IPS-NIHi7 (cell line): Measurements from ENCODE around the gene APOBEC3B.
"Not testable (repeated sequence)": the region's sequence is repeated elsewhere in the genome, so short reads cannot be mapped to it uniquely, and the experiment has no call there.

Source experiments
- DNase-seq: peaks from one replicate; pipeline ENCODE4 v3.0.0; 2012; ENCODE audit warnings: mixed read lengths; ENCODE audit errors: extremely low spot score

Gene APOBEC3B

DNA sequence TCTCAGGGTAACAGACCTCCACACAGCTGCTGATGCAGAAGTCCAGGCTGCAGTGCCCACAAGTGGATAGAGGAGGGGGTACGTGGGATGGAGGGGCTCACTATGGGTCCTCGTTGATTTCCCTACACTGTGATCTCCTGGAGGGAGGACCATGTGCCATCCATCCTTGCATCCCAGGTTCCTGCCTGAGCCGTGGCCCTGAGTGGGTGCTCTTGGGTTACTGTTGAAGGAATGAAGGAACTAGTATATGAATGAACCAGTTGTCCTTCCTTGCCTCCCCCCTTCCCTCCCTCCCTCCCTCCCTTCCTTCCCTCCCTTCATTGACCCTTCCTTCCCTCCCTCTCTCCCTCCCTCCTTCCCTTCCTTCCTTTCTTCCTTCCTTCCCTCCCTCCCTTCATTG lies 15.4 kb downstream of the APOBEC3B start:
- no peak for DNase-seq

DNA sequence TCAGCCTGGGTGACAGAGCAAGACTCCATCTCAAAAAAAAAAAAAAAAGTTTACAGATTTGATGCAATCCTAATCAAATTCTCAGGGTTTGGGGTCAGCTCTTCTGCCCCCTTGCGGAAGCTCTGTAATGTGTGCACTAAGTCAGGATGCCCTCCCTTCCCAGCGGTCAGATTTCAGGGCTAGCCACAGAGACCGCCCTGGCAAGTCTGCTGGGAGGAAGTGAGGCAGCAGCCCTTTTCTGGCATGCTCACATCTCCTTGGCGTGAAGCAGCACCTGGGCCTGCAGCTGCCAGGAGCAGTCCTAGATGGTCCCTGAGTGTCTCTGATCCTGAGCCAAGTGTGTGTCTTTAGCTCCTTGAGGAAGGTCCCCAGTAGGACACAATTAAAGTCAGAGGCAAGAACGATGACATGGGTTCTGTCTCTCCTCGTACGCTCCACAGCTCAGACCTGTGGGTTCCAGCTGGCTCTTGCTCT lies 21.1 kb downstream of the APOBEC3B start:
- DNase-seq = peak; percentile 90

DNA sequence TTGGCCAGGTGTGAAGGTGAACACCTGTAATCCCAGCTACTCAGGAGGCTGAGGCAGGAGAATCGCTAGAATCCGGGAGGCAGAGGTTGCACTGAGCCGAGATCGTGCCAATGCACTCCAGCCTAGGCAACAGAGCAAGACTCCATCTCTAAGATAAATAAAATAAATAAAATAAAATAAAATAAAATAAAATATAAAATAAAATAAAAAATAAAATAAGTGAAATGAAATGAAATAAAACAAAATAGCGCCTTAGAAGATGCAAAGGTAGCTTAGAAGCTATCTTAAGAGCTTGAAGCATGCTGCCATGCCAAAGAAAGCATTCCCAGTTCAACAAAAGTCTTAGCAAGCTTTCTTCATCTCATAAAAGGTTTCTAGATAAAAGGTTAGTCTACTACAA lies 25.0 kb downstream of the APOBEC3B start:
- no peak for DNase-seq

DNA sequence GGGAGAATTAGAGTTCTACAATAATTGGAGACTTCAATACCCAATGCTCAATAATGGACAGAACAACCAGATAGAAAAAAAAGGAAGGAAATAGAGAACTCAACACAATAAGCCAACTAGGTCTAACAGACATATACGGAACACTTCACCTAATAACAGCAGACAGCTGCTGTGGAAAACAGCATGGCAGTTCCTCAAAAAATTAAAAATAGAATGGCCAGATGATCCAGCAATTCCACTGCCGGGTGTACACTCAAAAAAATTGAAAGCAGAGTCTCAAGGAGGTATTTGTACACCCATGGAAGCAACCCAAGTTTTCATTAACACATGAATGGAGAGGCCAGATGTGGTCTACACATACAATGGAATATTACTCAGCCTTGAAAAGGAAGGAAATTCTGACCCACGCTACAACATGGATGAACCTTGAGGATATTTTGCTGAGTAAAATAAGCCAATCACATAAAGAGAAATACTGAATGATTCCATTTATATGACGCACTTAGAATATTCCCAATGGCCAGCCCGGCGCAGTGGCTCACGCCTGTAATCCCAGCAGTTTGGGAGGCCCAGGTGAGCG lies 26.2 kb downstream of the APOBEC3B start:
- DNase-seq = not testable (repeated sequence)

DNA sequence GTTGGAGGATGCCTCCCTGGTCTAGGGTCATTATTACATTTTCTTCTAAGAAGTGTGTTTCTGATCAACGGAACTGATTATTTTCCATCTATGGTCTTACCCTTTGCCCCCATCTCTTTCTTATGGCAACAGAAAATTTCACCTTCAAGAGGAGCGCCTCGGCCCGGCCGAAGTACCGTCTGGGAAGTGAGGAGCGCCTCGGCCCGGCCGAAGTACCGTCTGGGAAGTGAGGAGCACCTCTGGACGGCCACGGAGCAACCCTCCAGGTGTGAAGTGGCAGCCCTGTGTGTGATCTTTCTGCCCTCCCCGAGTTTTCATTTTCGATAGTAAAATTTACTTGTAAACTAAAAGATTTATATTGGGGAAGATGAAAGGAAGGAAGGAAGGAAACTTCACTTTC lies 28.8 kb downstream of the APOBEC3B start:
- DNase-seq = no peak

DNA sequence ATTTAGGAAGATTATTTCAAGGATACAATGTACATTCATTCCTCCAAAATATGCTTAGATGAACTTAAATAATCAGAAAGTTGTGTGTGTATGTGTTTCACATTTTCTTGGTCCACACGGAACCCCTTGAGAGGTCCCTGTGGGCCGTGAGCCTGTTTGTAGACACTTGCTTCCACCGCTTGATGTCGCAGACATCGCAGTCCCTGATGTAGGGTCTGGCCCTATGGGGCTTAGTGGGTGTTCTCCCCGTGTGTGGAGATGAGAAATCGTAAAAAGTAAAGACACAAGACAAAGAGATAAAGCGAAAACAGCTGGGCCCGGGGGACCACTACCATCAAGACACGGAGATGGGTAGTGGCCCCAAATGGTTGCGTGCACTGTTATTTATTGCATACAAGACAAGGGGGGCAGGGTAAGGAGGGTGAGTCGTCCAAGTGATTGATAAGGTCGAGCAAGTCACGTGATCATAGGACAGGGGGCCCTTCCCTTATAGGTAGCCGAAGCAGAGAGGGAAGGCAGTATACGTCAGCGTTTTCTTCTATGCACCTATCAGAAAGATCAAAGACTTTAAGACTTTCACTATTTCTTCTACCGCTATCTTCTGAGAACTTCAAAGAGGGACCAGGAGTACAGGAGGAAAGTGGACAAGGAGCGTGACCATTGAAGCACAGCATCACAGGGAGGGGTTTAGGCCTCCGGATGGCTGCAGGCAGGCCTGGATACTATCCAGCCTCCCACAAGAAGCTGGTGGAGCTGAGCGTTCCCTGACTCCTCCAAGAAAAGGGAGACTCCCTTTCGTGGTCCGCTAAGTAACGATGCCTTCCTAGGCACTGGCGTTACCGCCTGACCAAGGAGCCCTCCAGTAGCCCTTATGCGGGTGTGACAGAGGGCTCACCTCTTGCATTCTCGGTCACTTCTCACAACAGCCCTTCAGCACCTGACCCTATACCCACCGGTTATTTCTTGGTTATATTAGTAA lies 30.7 kb downstream of the APOBEC3B start:
- DNase-seq = no peak

DNA sequence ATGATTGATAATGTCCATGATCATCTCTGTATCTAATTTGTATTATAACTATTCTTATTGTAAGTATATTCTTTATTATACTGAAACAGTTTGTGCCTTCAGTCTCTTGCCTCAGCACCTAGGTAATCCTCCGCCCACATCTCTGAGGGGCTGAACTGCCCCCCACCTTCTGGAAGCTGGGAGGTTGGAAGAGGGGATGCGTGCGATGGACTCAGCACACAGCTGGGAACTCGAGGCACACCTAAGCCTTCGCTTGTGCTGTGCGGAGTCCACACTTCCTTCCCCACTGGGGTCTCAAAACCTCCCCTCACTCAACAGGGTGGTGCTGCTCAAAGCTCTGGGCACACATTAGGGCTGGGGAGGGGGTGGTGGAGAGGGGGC lies 31.4 kb downstream of the APOBEC3B start:
- not testable (repeated sequence) for DNase-seq

DNA sequence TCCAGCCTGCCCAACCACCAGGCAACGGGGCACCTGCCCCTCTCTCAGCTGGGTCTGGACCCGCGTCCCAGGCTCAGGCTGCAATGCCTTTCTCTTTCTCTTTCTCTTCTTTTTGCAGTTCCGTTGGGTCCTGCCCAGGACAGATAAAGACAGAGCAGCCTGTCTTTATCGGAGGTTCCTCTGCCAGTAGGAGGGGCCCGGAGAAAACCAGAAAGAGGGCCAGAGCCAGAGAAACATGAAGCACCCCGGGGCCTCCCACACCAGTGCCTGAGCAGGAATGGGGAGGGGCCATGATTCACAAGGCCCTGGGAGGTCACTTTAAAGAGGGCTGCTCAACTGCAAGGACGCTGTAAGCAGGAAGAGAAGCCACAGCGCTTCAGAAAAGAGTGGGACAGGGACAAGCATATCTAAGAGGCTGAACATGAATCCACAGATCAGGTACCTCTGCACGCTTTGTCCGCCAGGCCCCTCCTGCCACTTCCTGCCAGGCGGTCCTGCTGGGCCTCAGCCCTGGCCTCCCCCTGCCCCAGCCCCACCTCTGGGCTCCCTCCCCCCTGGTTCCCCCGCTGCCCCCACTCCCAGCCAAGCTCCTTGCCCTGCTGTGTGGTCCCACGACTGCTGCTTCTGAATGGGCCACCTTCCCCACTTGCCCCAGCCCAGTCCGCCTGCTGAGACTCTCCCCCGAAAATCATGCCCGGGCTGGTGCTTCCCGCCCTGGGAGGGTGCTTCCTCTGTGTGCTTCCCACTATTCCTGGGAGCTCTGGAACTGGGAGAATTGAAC lies 32.0 kb downstream of the APOBEC3B start, which contains the start of gene APOBEC3C:
Gene APOBEC3C (plus strand): TSS at position 316 of the 781 bp plus-strand sequence. CDS start 106 bp downstream, at position 422.
- peak; percentile 54 for DNase-seq

DNA sequence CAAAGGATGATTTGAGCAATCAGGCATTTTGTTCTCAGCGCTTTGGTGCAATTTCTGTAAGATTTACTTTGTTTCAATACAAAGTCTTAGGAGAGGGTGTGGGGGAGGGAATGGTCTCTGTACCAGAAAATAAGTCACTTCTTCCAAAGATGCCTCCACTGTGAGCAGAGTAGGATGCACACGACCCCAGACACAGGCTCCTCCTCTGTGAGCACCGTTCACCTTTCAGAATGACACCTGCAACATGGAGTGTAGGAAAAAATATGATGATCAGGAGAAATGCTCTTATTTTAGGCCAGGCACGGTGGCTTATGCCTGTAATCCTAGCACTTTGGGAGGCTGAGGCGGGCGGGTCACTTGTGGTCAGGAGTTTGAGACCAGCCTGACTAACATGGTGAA lies 32.6 kb downstream of the APOBEC3B start:
- DNase-seq = not testable (repeated sequence)

DNA sequence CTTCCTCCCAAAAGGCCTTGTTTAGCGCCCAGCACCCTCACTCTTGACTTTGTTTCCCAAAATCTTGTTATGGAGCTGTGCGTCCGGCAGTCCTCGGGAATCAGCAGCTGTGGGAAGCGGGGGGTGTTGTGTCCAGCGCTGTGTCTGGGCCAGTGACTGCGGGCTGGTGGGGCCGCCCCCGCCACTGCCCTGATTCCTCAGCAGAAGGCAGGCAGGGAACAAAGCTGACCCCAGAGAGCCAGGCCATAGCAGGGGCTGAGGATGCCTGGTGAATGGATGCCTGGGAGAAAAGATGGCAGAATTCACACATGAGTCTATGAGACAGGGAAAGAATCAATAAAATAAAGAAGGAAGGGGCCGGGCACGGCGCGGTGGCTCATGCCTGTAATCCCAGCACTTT lies 34.4 kb downstream of the APOBEC3B start:
- DNase-seq = no peak

DNA sequence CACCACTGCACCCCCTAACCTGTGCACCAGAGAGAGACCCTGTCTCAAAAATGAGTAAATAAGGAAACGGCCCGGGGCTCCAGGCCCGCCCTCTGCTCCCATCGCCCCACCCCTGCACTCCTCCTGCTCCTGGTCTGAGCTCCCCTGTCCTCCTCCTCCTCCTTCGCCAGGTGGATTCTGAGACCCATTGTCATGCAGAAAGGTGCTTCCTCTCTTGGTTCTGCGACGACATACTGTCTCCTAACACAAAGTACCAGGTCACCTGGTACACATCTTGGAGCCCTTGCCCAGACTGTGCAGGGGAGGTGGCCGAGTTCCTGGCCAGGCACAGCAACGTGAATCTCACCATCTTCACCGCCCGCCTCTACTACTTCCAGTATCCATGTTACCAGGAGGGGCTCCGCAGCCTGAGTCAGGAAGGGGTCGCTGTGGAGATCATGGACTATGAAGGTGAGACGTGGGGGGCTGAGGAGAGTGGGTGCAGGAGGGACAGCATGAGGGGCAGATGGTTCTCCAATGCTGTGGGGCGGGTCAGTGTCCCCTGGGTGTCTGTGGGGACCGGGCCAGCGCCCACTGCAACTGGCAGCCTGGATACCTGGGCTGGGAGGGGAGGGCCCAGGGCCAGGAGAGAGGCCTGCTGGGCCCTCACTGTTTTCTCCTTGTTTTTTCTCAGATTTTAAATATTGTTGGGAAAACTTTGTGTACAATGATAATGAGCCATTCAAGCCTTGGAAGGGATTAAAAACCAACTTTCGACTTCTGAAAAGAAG lies 35.6 kb downstream of the APOBEC3B start:
- no peak for DNase-seq

DNA sequence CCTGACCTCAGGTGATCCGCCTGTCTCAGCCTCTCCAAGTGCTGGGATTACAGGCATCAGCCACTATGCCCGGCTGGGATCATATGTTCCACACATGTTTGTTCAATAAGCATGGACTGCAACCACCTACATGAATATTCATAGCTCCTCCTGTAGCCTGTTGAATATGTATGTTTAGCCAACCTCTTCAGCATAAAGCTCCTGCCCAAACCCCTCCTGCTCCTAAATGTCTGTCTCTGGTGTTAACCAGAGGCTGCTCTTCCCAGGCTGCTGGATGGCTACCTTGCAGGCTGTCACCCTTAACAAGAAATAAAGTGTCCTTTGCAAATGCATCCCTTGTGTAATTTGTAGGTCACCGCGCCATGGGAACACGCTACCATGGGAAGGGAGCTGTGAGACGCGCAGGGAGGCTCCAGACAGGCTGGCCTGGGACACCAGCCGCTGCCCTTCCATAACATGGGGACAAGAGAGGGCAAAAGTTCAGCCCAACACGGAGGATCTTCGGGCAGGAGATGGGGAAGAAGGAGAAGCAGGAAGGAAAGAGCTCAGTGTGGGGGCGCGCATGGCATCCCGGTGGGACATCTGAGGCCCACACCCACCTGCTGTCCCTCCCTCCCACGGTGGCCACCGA lies 38.0 kb downstream of the APOBEC3B start:
- not testable (repeated sequence) for DNase-seq

DNA sequence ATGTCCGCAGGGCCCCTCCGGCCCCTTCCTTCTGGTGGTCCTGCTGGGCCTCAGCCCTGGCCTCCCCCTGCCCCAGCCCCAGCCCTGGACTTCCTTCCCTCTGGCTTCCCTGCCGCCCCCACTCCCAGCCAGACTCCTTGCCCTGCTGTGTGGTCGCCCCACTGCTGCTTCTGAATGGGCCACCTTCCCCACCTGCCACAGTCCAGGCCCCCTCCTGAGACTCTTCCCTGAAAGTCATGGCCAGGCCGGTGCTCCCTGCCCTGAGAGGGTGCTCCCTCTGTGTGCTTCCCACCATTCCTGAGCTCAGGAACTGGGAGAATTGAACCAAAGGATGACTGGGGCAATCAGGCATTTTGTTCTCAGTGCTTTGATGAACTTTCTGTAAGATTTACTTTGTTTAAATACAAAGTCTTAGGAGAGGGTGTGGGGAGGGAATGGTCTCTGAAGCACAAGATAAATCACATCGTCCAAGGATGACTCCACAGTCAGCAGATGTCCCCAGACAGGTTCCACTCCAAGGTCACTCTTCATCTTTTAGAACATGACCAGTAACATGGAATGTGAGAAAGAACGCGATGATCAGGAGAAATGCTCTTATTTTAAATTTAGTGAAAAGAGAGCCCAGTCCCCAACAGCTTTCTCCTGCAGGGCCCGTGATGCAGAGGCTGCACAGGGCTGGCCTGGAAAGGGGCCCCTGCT lies 39.6 kb downstream of the APOBEC3B start:
- DNase-seq = no peak

DNA sequence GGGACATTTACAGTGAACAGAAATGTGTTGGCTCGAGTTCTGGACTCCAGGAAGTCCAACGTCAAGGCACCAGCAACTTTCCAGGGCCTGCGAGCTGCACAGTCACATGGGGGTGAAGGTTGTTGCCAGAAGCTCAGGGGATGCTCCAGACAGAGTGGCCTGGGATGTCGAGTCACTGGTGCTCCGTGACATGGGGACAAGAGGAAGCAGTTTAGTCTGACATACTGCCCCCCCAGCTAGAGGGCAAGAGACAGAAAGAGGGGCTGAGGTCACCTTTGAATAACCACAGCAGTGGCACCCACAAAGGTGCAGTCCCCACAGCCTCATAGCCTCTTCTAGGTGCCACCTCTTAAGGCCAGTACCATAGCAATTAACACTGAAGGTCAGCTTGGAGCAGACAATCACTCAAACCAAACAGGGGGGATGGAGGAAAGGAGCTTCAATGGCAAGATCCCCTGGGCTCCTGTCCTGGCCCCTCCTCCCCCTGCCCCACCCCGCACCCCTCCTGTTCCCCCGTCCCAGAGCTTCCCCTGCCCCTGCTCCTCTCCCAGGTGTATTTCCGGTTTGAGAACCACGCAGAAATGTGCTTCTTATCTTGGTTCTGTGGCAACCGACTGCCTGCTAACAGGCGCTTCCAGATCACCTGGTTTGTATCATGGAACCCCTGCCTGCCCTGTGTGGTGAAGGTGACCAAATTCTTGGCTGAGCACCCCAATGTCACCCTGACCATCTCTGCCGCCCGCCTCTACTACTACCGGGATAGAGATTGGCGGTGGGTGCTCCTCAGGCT lies 42.6 kb downstream of the APOBEC3B start:
- no peak for DNase-seq

DNA sequence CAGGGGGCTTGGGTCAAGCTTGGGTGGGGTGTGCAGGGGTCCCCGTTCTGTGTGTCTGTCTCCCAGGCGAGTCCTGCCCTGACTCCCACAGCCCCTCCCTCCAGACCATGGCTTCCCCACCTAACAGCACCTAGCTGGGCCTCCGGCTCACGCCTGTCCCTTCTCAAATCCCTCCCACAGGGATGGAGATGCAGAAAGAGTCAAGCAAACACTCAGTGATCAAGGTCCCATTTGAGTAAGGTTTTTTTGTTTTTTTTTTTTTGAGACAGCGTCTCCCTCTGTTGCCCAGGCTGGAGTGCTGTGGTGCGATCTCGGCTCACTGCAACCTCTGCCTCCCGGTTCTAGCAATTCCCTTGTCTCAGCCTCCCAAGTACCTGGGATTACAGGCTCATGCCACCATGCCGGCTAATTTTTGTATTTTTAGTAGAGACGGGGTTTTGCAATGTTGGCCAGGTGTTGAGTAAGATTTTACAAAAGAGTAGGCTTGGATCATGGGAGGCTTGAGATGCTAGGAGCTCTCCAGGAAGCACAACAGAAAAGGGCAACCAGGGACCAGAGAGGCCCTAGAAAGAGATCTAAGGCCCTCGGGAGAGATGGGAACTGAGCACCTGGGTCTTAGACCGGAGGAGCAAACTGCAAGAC lies 44.5 kb downstream of the APOBEC3B start:
- DNase-seq = no peak

DNA sequence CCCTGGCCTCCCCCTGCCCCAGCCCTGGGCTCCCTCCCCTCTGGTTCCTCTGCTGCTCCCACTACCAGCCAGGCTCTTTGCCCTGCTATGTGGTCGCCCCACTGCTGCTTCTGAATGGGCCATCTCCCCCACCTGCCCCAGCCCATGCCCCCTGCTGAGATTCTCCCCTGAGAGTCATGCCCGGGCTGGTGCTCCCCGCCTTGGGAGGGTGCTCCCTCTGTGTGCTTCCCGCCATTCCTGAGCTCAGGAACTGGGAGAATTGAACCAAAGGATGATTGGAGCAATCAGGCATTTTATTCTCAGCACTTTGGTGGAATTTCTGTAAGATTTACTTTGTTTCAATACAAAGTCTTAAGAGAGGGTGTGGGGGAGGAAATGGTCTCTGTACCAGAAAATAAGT lies 45.6 kb downstream of the APOBEC3B start:
- DNase-seq = no peak

DNA sequence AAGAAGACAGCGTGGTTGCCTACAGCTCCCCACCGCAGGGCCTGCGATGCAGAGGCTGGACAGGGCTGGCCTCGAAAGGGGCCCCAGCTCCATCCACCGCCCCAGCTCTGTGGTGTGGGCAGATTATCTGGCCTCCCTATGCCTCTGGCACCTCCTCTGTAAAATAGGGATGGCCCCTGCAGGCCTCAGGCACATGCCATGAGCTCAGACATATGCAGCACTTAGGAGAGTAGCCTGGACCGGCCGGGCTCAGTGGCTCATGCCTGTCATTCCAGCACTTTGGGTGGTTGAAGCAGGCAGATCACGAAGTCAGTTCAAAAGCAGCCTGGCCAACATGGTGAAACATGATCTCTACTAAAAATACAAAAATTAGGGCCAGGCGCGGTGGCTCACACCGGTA lies 46.1 kb downstream of the APOBEC3B start:
- no peak for DNase-seq

DNA sequence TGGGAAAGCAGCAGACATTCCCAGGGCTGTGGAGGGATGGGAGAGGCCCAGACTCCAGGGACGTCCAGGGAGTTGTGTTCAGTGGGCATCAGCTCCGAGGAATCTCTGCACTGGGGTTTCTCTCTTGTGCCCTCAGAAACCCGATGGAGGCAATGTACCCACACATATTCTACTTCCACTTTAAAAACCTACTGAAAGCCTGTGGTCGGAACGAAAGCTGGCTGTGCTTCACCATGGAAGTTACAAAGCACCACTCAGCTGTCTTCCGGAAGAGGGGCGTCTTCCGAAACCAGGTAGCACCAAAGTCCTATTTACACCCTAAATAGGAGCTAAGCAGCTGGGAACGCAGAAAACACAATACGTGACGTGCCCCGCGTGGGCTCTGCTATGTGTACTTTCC lies 47.1 kb downstream of the APOBEC3B start:
- DNase-seq = no peak

DNA sequence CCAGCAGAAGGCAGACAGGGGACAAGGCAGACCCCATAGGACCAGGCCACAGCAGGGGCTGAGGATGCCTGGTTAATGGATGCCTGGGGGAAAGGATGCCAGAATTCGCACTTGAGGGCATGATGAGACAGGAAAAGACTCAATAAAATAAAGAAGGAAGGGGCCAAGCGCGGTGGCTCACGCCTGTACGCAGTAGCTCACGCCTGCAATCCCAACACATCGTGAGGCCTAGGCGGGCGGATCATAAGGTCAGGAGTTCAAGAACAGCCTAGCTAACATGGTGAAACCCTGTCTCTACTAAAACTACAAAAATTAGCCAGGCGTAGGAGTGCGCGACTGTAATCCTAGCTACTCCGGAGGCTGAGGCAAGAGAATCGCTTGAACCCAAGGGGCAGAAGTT lies 48.6 kb downstream of the APOBEC3B start:
- no peak for DNase-seq
